AG09309 (cell line): ENCODE data around the gene CD209.

Source experiments
- DNase-seq: peaks from one replicate; pipeline ENCODE4 v3.0.0-alpha.2; 2010; ENCODE audit warnings: low read depth
- H3K4me3 ChIP-seq: 2 replicates; pipeline ENCODE4 v1.5.1; 2011; ENCODE audit warnings: mild to moderate bottlenecking, low read depth, low read length, moderate library complexity; ENCODE audit not compliant: control insufficient read depth
- TF ChIP-seq, protein P1 (sequence below): IDR thresholded peaks from 2 replicates; pipeline ENCODE4 v1.5.1; 2011; ENCODE audit warnings: mild to moderate bottlenecking, low read depth, low read length, inconsistent platforms; ENCODE audit not compliant: insufficient read depth, control insufficient read depth; ENCODE audit errors: missing control alignments

Gene CD209

GRCh38 chr19:7703332-7703731, 44.0 kb downstream of the CD209 start:
- TF ChIP-seq, protein P1, sequence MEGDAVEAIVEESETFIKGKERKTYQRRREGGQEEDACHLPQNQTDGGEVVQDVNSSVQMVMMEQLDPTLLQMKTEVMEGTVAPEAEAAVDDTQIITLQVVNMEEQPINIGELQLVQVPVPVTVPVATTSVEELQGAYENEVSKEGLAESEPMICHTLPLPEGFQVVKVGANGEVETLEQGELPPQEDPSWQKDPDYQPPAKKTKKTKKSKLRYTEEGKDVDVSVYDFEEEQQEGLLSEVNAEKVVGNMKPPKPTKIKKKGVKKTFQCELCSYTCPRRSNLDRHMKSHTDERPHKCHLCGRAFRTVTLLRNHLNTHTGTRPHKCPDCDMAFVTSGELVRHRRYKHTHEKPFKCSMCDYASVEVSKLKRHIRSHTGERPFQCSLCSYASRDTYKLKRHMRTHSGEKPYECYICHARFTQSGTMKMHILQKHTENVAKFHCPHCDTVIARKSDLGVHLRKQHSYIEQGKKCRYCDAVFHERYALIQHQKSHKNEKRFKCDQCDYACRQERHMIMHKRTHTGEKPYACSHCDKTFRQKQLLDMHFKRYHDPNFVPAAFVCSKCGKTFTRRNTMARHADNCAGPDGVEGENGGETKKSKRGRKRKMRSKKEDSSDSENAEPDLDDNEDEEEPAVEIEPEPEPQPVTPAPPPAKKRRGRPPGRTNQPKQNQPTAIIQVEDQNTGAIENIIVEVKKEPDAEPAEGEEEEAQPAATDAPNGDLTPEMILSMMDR = no peak
- no peak overlapping the region for H3K4me3 ChIP-seq
- no peak for DNase-seq

- no peak for DNase-seq
- TF ChIP-seq, protein P1 = no peak
- H3K4me3 ChIP-seq = no peak within 1 kb of the TSS
Measured at GRCh38 chr19:7701654-7702457, 45.5 kb downstream of the CD209 start, which contains the start of gene FCER2. FCER2 (minus strand) TSS chr19:7702131; CDS start chr19:7699760, 2,371 bp downstream.

- DNase-seq = no peak
- no peak overlapping the region for H3K4me3 ChIP-seq
- TF ChIP-seq, protein P1 = no peak
Measured at GRCh38 chr19:7701049-7701653, 46.2 kb downstream of the CD209 start.

DNA sequence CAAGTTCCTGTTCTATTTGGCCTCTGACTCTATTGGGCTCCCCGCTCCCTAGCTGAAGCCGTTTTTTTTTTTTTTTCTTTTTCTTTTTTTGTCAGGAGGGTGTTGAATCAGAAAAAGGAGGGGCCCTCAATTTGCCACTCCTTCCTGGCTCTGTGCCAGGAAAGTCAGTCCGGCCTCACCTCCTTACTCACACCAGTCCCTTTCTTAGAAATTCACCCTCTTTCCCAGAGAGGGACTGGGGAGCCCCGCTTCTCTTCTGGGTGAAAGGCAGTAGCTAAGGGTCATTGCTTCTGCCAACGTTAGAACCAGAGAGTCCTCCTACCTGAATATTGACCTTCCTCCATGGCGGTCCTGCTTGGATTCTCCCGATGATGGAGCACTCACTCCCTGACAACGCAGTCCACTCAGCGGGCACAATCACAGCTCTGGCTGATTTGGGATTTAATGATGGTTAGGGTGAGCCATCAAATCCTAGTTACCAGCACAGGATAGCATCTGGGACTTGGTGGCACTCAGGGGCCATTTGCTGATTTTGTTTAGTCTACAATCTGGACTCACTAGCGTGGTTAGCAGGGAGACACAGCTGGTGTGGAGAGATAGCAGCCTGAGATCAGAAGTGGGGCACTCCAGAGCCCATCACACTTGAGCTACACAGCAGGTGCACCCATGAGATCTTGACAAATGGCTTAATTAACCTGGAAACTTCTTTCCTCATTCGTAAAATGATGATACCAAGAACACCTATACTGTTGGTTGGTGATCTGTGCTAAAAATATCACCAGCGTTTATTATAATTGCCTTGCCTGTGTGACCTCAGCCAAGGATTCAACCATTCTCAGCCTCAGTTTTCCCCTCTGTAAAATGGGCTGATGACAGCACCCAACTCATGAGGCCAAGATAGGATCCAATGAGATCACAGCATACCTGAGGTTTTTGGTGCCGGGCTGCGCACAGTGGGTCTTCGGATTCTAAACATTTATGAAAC, 47.6 kb downstream of the CD209 start:
- no peak for DNase-seq
- no peak overlapping the region for H3K4me3 ChIP-seq
- TF ChIP-seq, protein P1 = no peak

- H3K4me3 ChIP-seq = no peak overlapping the region
- no peak for DNase-seq
- TF ChIP-seq, protein P1 = no peak
Measured at GRCh38 chr19:7699003-7699402, 48.3 kb downstream of the CD209 start.

- TF ChIP-seq, protein P1 = no peak
- DNase-seq = no peak
- H3K4me3 ChIP-seq = no peak overlapping the region
Measured at GRCh38 chr19:7698583-7698982, 48.8 kb downstream of the CD209 start.
